Muscle of leg (tissue), 11 donors: ENCODE measurements around the gene MLXIPL. TPM values are rescaled to one million over a fixed set of nuclear protein-coding genes. Genes with fewer than 3 reads are reported as not detected.
"Not testable (repeated sequence)": the region's sequence is repeated elsewhere in the genome, so short reads cannot be mapped to it uniquely, and the experiment has no call there.

Experiments
- DNase-seq: peaks from one replicate; pipeline ENCODE4 v3.0.0; 2013
- H3K27ac ChIP-seq: one replicate; pipeline ENCODE4 v1.5.1; 2013; ENCODE audit warnings: mild to moderate bottlenecking, low read length, control low read depth
- H3K27me3 ChIP-seq: one replicate; pipeline ENCODE4 v1.6.1; 2013; ENCODE audit warnings: low read length; ENCODE audit not compliant: control insufficient read depth, insufficient read depth
- H3K36me3 ChIP-seq: one replicate; pipeline ENCODE4 v1.6.1; 2013; ENCODE audit warnings: low read length; ENCODE audit not compliant: control insufficient read depth, insufficient read depth
- H3K4me1 ChIP-seq: one replicate; pipeline ENCODE4 v1.6.1; 2013; ENCODE audit warnings: low read length; ENCODE audit not compliant: control insufficient read depth, insufficient read depth
- H3K4me3 ChIP-seq: one replicate; pipeline ENCODE4 v1.5.1; 2013; ENCODE audit warnings: low read length, control low read depth
- H3K9me3 ChIP-seq: replicated peaks from 2 replicates; pipeline ENCODE4 v1.6.1; 2013; ENCODE audit warnings: low read depth, low read length; ENCODE audit not compliant: control insufficient read depth
- WGBS: methylation state at CpG from one replicate; pipeline ENCODE4 v1.1.5; 2013; ENCODE audit warnings: missing lambda C conversion rate; ENCODE audit not compliant: insufficient coverage; 5-methylcytosine and 5-hydroxymethylcytosine counted together
- polyA plus RNA-seq, 8 donors: library from polyadenylated mRNA; unstranded; fragments of 120-200 nt; gene quantifications; one replicate each; pipeline versions ENCODE4 v1.2.1 to v1.2.3, GENCODE V29; 2013; ENCODE audit warnings: inconsistent platforms in 1 of 8, low replicate concordance in 1 of 8; ENCODE audit not compliant: insufficient read length in 8 of 8, insufficient read depth in 1 of 8
- total RNA-seq: library from RNA; stranded (reverse); fragments of 120-200 nt; gene quantifications from one replicate; pipeline ENCODE4 v1.2.4, GENCODE V29; 2013

The MLXIPL gene
- total and polyA plus RNA-seq, 9 donors = 0.12 to 3.1 (median 0.19) TPM

DNA sequence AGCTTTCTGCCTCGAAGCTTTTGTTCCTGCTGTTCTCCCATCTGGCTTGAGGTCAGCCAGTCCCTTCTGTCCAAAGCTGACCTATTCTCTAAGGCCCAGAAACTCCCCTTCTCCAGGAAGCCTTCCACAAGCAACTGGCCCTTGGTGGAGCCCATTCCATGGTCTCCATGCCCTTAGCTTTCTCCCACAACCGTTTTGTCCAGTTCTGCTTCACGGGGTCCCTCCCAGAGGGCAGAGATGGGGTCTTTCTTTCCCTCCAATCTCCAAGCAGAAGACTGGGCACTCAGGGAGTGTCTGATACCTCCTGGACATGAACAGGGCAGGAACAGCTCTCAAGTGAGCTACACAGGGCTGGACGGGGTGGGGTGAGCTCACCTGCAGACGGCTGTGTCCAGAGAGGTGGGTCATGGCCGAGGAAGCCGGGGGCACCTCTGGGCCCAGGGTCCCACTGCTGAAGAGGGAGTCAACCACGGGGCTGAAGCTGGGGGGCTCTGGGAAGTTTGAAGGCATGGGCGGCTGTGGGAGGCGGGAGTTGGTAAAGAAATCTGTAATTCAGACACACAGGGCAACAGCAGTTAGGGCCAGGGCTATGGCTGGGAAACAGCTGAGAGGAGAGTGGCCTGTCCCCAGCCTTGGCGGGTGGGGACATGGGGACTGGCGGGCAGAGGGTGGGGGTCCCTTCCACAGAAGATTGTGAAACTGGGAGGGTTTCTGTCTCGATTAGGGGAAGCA lies 25.0 kb downstream of the MLXIPL start:
- peaks cover 20% of the 10 kb centered on the region for H3K27me3 ChIP-seq
- no peaks in the 10 kb centered on the region for H3K4me1 ChIP-seq
- no peaks in the 10 kb centered on the region for H3K9me3 ChIP-seq
- no peak overlapping the region for H3K27ac ChIP-seq
- no peak overlapping the region for H3K4me3 ChIP-seq
- no peak for DNase-seq
- H3K36me3 ChIP-seq = no peaks in the 10 kb centered on the region
- WGBS = 70% methylated on average over 9 of the region's 13 CpGs

DNA sequence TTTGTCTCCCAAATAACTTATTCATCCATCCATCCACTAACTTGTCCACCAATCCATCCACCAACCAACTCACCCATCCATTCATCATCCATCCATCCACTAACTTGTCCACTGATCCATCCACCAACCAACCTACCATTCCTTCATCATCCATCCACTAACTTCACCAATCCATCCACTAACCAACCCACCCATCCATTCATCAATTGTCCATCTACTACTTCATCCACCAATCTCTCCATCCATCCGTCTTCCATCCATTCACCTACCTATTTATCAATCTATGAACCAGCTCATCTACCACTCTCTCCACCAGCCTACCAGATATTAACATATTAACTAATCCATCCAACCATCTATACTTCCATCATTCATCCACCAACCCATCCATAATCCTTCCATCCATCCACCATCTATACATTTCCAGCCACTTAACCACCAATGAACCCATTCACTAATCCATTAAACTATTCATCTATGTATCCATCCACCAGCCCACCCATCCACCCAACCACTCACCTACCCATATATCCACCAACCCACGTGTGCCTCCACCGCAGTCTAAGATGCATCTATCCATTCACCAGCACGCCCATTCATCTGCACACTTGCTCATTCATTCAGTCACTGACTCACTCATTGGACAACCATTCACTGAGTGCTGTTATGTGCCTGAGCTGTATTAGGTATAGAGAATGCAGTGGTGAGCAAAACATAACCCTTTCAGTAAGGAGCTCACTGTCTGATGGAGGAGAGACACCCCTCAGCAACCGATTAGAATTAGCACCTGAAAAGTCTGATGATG lies 26.1 kb downstream of the MLXIPL start:
- H3K36me3 ChIP-seq = no peaks in the 10 kb centered on the region
- WGBS = 90% methylated on average over 1 of the region's 5 CpGs
- no peak overlapping the region for H3K27ac ChIP-seq
- no peak for DNase-seq
- no peaks in the 10 kb centered on the region for H3K9me3 ChIP-seq
- no peaks in the 10 kb centered on the region for H3K4me1 ChIP-seq
- H3K27me3 ChIP-seq = peaks cover 19% of the 10 kb centered on the region
- H3K4me3 ChIP-seq = no peak overlapping the region

DNA sequence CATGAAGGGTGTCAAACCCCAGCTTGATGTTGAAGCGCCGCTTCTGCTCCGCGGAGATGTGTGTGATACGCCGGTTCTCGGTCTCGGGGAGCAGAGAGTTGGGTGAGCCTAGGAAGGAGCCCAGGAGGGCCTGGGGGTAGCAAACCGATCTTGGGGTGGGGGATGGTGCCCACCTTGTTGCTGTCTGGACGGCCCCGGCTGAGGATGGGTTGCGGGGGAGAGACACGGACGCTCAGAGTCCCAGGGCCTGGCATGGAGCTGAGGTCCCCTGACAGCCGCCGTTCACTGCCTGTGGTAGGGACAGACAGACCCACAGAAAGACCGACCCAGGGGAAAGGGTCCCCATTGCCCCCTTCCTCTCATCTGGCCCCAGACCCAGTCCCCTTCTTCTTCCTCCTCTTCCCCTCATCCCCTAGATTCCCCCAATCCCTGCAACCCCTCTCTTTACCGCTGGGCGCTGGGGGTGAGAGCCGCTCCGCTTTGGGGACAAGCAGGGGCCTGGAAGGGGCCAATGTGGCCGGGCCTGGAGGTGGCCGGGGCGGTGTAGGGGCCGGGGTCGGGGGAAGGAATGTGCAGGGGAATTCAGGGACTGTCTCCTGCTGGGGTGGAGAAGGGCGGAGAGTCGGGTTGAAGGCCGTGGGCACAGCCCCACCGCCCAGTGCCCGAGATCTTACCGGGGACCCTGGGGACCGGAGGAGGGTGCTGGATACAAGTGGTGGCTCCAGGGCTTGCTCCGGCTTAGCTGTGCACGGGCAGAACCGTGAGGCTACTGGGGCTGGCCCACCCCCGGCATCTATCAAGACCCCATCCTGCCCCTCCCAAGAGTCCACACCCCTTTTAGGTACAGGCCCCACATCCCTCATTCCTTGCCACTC lies 27.9 kb downstream of the MLXIPL start:
- Histone ChIP-seq H3K4me3 (no peak overlapping the region), H3K27me3 (peaks cover 16% of the 10 kb centered on the region), H3K4me1 (no peaks in the 10 kb centered on the region), H3K36me3 (no peaks in the 10 kb centered on the region), H3K9me3 (no peaks in the 10 kb centered on the region), H3K27ac (no peak overlapping the region)
- DNase-seq = no peak
- WGBS = 62% methylated on average over 24 of the region's 37 CpGs

DNA sequence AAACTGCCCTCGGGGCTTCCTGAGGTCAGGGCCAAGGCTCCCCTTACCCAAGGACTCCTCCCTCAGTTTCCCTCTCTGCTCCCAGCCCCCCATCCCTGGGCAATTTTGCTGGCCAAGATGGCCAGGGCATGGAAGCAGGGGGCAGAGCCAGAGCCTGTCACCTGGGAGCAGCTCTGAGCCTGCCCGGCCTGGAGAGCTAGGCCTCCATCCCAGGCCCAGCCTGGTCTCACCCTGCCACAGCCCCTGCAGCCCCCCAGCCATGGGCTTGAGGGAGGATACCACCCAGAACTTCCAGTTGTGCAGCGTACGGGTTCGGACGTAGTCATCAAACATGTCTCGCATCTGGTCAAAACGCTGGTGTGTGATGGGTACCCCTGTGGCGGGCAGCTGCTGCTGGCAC lies 29.0 kb downstream of the MLXIPL start:
- WGBS = 85% methylated on average over 9 of the region's 9 CpGs

DNA sequence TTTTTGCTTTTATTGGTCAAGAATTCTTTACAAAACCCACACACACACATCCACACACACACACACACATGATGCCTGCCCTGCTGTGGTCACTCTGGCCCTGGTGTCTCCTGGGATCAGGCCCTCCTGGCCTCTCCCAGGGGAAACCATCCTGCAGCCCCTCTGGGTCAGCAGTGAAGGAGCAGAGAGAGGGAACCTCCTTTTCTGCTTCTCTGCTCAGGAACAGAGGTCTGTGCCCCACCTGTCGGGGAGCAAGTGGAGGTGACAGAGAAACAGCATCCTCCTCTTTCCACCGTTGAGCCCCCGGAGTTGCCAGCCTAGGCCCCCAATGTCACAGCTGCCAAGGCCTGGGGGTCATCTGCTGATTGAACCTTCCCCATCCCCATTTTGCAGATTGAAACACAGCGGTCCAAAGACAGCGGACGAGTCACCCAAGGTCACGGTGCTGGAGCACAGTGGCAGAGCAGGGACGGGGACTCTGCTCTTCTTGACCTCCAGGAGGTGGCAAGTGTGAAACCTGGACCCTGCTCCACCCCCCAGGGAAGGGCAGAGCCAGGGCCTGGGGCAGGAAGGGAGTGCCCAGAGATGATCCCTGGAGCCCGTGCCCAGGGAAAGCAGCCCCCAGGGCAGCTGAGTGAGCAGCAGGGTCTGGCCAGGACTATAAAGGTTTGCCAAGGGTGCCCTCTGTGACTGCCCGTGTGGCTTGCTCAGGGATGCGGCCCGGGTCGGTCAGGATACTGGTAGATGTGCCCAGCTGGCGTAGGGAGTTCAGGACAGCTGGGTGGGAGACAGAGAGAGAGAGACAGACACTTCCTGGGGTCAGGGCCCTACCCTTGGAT lies 30.9 kb downstream of the MLXIPL start:
- Histone ChIP-seq H3K27ac (no peak overlapping the region), H3K36me3 (no peaks in the 10 kb centered on the region), H3K27me3 (peaks cover 8% of the 10 kb centered on the region), H3K4me3 (no peak overlapping the region), H3K4me1 (no peaks in the 10 kb centered on the region), H3K9me3 (no peaks in the 10 kb centered on the region)
- WGBS = 75% methylated on average over 13 of the region's 14 CpGs
- no peak for DNase-seq

More for the DNA sequence above, 29.0 kb downstream of the MLXIPL start:
- no peaks in the 10 kb centered on the region for H3K36me3 ChIP-seq
- H3K9me3 ChIP-seq = no peaks in the 10 kb centered on the region
- H3K4me1 ChIP-seq = no peaks in the 10 kb centered on the region
- H3K27ac ChIP-seq = no peak overlapping the region
- H3K27me3 ChIP-seq = peaks cover 16% of the 10 kb centered on the region
- H3K4me3 ChIP-seq = no peak overlapping the region
- no peak for DNase-seq

DNA sequence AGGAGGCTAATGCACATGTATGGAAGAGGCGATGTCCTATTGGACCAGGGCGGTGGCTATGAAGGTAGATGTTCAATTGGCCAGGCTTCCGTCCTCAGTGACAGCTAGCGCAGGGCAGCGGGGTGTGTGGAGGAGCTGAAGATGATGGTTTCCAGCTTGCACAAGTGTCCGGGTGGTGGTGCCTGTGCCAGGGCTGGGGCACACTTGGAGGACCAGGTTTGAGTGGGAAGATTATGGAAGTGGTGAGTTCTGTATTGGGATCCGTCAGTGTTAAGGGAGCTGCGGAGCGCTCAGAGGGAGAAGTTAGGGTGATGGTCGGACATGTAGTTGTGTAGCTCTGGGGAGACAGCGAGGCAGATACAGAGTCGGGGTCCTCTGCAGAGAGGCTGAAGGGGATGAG lies 37.4 kb downstream of the MLXIPL start:
- no peak overlapping the region for H3K4me3 ChIP-seq
- DNase-seq = no peak
- no peaks in the 10 kb centered on the region for H3K9me3 ChIP-seq
- no peaks in the 10 kb centered on the region for H3K36me3 ChIP-seq
- WGBS = 94% methylated on average over 12 of the region's 12 CpGs
- peaks cover 9% of the 10 kb centered on the region for H3K4me1 ChIP-seq
- H3K27me3 ChIP-seq = no peaks in the 10 kb centered on the region
- H3K27ac ChIP-seq = no peak overlapping the region

DNA sequence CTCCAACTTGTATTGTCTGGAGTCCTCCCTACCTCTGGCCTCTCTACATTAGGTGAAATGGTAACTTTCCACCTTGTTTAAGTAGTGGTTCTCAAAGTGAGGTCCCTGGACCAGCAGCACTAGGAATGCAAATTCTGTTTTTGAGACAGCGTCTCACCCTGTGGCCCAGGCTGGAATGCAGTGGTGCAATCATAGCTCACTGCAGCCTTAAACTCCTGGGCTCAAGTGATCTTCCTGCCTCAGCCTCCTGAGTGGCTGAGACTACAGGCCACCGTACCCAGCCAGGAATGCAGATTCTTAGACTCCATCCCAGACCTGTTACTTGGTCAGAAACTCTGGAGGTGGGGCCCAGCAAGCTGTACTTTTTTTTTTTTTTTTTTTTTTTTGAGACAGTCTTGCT lies 39.1 kb downstream of the MLXIPL start:
- Histone ChIP-seq H3K4me3 (no peak overlapping the region), H3K27ac (no peak overlapping the region), H3K9me3 (no peaks in the 10 kb centered on the region), H3K4me1 (peaks cover 10% of the 10 kb centered on the region), H3K27me3 (no peaks in the 10 kb centered on the region), H3K36me3 (no peaks in the 10 kb centered on the region)
- WGBS = 60% methylated on average over 1 of the region's 2 CpGs
- DNase-seq = no peak

DNA sequence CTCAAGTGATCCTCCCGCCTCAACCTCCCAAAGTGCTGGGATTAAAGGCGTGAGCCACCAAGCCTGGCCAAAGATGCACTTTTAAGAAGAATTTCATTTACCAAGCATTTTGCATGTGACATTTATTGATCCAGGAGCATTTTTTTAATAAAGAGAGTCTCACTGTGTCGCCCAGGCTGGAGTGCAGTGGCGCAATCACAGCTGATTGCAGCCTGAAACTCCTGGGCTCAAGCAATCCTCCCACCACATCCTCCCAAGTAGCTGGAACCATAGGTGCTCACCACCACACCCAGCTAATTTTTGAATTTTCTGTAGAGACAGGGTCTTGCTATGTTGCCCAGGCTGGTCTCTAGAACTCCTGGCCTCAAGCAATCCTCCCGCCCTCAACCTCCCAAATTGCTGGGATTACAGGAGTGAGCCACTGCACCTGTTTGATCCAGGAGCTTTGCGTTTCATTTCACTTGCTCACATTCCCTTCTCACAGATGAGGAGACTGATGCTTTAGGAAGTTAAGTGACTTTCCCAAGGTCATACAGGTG lies 41.6 kb downstream of the MLXIPL start:
- Histone ChIP-seq H3K36me3 (no peaks in the 10 kb centered on the region), H3K9me3 (no peaks in the 10 kb centered on the region), H3K4me1 (peaks cover 15% of the 10 kb centered on the region), H3K27me3 (no peaks in the 10 kb centered on the region), H3K4me3 (no peak overlapping the region), H3K27ac (no peak overlapping the region)
- no peak for DNase-seq
- WGBS = 78% methylated on average over 3 of the region's 6 CpGs

DNA sequence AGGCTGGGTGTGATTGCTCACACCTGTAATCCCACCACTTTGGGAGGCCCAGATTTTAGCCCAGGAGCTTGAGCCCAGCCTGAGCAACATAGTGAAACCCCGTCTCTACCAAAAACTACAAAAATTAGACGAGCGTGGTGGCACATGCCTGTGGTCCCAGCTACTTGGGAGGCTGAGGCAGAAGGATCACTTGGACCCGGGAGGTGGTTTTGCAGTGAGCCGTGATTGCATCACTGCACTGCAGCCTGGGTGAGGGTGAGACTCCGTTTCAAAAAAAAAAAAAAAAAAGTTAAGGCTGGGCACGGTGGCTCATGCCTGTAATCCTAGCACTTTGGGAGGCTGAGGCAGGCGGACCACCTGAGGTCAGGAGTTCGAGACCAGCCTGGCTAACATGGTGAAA lies 43.3 kb downstream of the MLXIPL start:
- not testable (repeated sequence) for H3K27ac ChIP-seq, H3K4me3 ChIP-seq, H3K36me3 ChIP-seq, H3K9me3 ChIP-seq, H3K27me3 ChIP-seq, DNase-seq
- H3K4me1 ChIP-seq = peaks cover 19% of the 10 kb centered on the region
- WGBS = 80% methylated on average over 4 of the region's 9 CpGs
